Trophoblast cell (in vitro differentiated cells and primary cell): ENCODE results near the gene SFXN3.
A peak's percentile ranks its signal among the peaks of the same experiment; 100 is the strongest.

Experiments
- DNase-seq, 2 donors: peaks; one replicate each; pipeline ENCODE4 v3.0.0-alpha.2; 2016
- H2AFZ ChIP-seq: 2 replicates; pipeline ENCODE4 v1.6.1; 2013; ENCODE audit warnings: low read length, moderate library complexity, mild to moderate bottlenecking; ENCODE audit not compliant: insufficient read depth, poor library complexity
- H2AK5ac ChIP-seq: 2 replicates; pipeline ENCODE4 v1.6.1; 2013; ENCODE audit warnings: mild to moderate bottlenecking, low read length
- H2BK120ac ChIP-seq: 2 replicates; pipeline ENCODE4 v1.6.1; 2013; ENCODE audit warnings: low read length, mild to moderate bottlenecking, moderate library complexity; ENCODE audit not compliant: insufficient read depth, poor library complexity
- H2BK12ac ChIP-seq: 2 replicates; pipeline ENCODE4 v1.6.1; 2013; ENCODE audit warnings: mild to moderate bottlenecking, low read length, moderate library complexity
- H2BK5ac ChIP-seq: 2 replicates; pipeline ENCODE4 v1.6.1; 2013; ENCODE audit warnings: low read length, low read depth, moderate library complexity, mild to moderate bottlenecking; ENCODE audit not compliant: poor library complexity
- H3K14ac ChIP-seq: 2 replicates; pipeline ENCODE4 v1.6.1; 2013; ENCODE audit warnings: mild to moderate bottlenecking, low read length
- H3K18ac ChIP-seq: 2 replicates; pipeline ENCODE4 v1.6.1; 2013; ENCODE audit warnings: mild to moderate bottlenecking, low read length
- H3K23ac ChIP-seq: 2 replicates; pipeline ENCODE4 v1.6.1; 2013; ENCODE audit warnings: low read length
- H3K27ac ChIP-seq: 2 replicates; pipeline ENCODE4 v1.5.1; 2013; ENCODE audit warnings: low read depth, mild to moderate bottlenecking, inconsistent platforms, low read length, moderate library complexity
- H3K27me3 ChIP-seq: 2 replicates; pipeline ENCODE4 v1.6.1; 2013; ENCODE audit warnings: inconsistent platforms, mild to moderate bottlenecking, low read length, moderate library complexity; ENCODE audit not compliant: insufficient read depth
- H3K36me3 ChIP-seq, 2 experiments: 1 replicate in 1 of 2; 2 replicates in 1 of 2; pipeline ENCODE4 v1.6.1; 2013; ENCODE audit warnings: low read length in 2 of 2, mild to moderate bottlenecking in 2 of 2, moderate library complexity in 1 of 2; ENCODE audit not compliant: insufficient read depth in 2 of 2, control insufficient read depth in 1 of 2
- H3K4ac ChIP-seq: 2 replicates; pipeline ENCODE4 v1.6.1; 2013; ENCODE audit warnings: low read depth, mild to moderate bottlenecking, low read length, moderate library complexity
- H3K4me1 ChIP-seq, 2 experiments: 1 replicate in 1 of 2; 2 replicates in 1 of 2; pipeline ENCODE4 v1.6.1; 2013; ENCODE audit warnings: low read length in 2 of 2, mild to moderate bottlenecking in 2 of 2, moderate library complexity in 1 of 2; ENCODE audit not compliant: insufficient read depth in 2 of 2, control insufficient read depth in 1 of 2
- H3K4me2 ChIP-seq: 2 replicates; pipeline ENCODE4 v1.6.1; 2013; ENCODE audit warnings: inconsistent platforms, mild to moderate bottlenecking, low read length, moderate library complexity
- H3K4me3 ChIP-seq: 2 replicates; pipeline ENCODE4 v1.5.1; 2013; ENCODE audit warnings: mild to moderate bottlenecking, low read depth, low read length, inconsistent platforms
- H3K79me1 ChIP-seq: one replicate; pipeline ENCODE4 v1.6.1; 2013; ENCODE audit warnings: low read length
- H3K79me2 ChIP-seq: 2 replicates; pipeline ENCODE4 v1.6.1; 2013; ENCODE audit warnings: low read length, mild to moderate bottlenecking; ENCODE audit not compliant: control insufficient read depth, insufficient read depth, poor library complexity
- H3K9ac ChIP-seq: 2 replicates; pipeline ENCODE4 v1.6.1; 2013; ENCODE audit warnings: mild to moderate bottlenecking, low read length
- H3K9me3 ChIP-seq: 2 replicates; pipeline ENCODE4 v1.6.1; 2013; ENCODE audit warnings: low read depth, mild to moderate bottlenecking, control low read depth, inconsistent platforms, low read length; ENCODE audit not compliant: insufficient read depth
- H4K12ac ChIP-seq: 2 replicates; pipeline ENCODE4 v1.6.1; 2013; ENCODE audit warnings: low read depth, mild to moderate bottlenecking, low read length, moderate library complexity
- H4K8ac ChIP-seq: 2 replicates; pipeline ENCODE4 v1.6.1; 2013; ENCODE audit warnings: low read depth, mild to moderate bottlenecking, low read length, moderate library complexity
- H4K91ac ChIP-seq: one replicate; pipeline ENCODE4 v1.6.1; 2013; ENCODE audit warnings: low read depth, mild to moderate bottlenecking, low read length, moderate library complexity
- WGBS: extraction: QIAGEN DNeasy Blood & Tissue Kit; methylation state at CpG from one replicate; pipeline ENCODE4 v1.1.7; 2013; ENCODE audit warnings: missing lambda C conversion rate; ENCODE audit not compliant: insufficient read length, insufficient coverage; ENCODE audit errors: extremely low coverage; 5-methylcytosine and 5-hydroxymethylcytosine counted together

The SFXN3 gene

GRCh38 chr10:100995181-100995580 is 35.9 kb upstream of the SFXN3 start:
- Histone ChIP-seq H3K4ac (no peak overlapping the region), H4K8ac (no peak overlapping the region), H3K27me3 (no peaks in the 10 kb centered on the region), H4K91ac (no peak overlapping the region), H4K12ac (no peak overlapping the region), H3K14ac (no peak overlapping the region), H3K23ac (no peak overlapping the region), H3K36me3 (peaks cover 22% of the 10 kb centered on the region in 2 experiments), H2BK5ac (no peak overlapping the region), H2AFZ (no peak overlapping the region), H3K4me3 (no peak overlapping the region), H3K79me2 (peaks cover 24% of the 10 kb centered on the region), H3K27ac (no peak overlapping the region), H2BK12ac (no peak overlapping the region), H3K79me1 (peaks cover 33% of the 10 kb centered on the region), H3K9me3 (no peaks in the 10 kb centered on the region), H2AK5ac (no peak overlapping the region), H3K4me1 (peaks cover 13 to 15% of the 10 kb centered on the region in 2 experiments), H2BK120ac (no peak overlapping the region), H3K18ac (no peak overlapping the region), H3K9ac (no peak overlapping the region), H3K4me2 (no peak overlapping the region)
- WGBS, result no CpG with 5 or more reads among the region's 6 CpGs
- no peak for DNase-seq

GRCh38 chr10:100996678-100997359 is 34.2 kb upstream of the SFXN3 start:
- H3K14ac ChIP-seq, result peak overlapping the region; percentile 88
- peak overlapping the region; percentile 81 for H3K4me3 ChIP-seq
- peak overlapping the region; percentile 97 for H4K91ac ChIP-seq
- peak overlapping the region; percentile 87 for H4K8ac ChIP-seq
- peaks cover 21 to 24% of the 10 kb centered on the region in 2 experiments for H3K4me1 ChIP-seq
- H3K27ac ChIP-seq, result peak overlapping the region; percentile 96
- H3K18ac ChIP-seq, result peak overlapping the region; percentile 88
- no peaks in the 10 kb centered on the region for H3K27me3 ChIP-seq
- peak overlapping the region; percentile 1 for H2BK12ac ChIP-seq
- H3K4ac ChIP-seq, result peak overlapping the region; percentile 26
- peak overlapping the region; percentile 93 for H3K4me2 ChIP-seq
- peak overlapping the region; percentile 79 for H3K9ac ChIP-seq
- peak overlapping the region; percentile 0 for H2AK5ac ChIP-seq
- peak overlapping the region; percentile 95 for H2AFZ ChIP-seq
- WGBS, result no CpG with 5 or more reads among the region's 46 CpGs
- H2BK5ac ChIP-seq, result peak overlapping the region; percentile 32
- H3K79me2 ChIP-seq, result peaks cover 35% of the 10 kb centered on the region
- no peak overlapping the region for H3K23ac ChIP-seq
- H3K9me3 ChIP-seq, result no peaks in the 10 kb centered on the region
- DNase-seq, result peak; percentile 64 to 72
- H3K36me3 ChIP-seq, result peaks cover 9 to 10% of the 10 kb centered on the region in 2 experiments
- H3K79me1 ChIP-seq, result peaks cover 37% of the 10 kb centered on the region
- no peak overlapping the region for H2BK120ac ChIP-seq
- peak overlapping the region; percentile 89 for H4K12ac ChIP-seq

GRCh38 chr10:100997360-100998182 is 33.5 kb upstream of the SFXN3 start:
- peaks cover 37% of the 10 kb centered on the region for H3K79me1 ChIP-seq
- no peaks in the 10 kb centered on the region for H3K9me3 ChIP-seq
- peak overlapping the region; percentile 88 for H3K14ac ChIP-seq
- peak overlapping the region; percentile 57 for H2BK120ac ChIP-seq
- peak overlapping the region; percentile 90 for H2BK5ac ChIP-seq
- H4K12ac ChIP-seq, result peak overlapping the region; percentile 89
- H2BK12ac ChIP-seq, result peak overlapping the region; percentile 63
- no peak overlapping the region for H3K23ac ChIP-seq
- peak; percentile 87 to 92 for DNase-seq
- WGBS, result no CpG with 5 or more reads among the region's 66 CpGs
- H3K4ac ChIP-seq, result peak overlapping the region; percentile 77
- peak overlapping the region; percentile 81 for H3K4me3 ChIP-seq
- H3K4me1 ChIP-seq, result peaks cover 21 to 24% of the 10 kb centered on the region in 2 experiments
- H3K4me2 ChIP-seq, result peak overlapping the region; percentile 93
- H4K8ac ChIP-seq, result peak overlapping the region; percentile 87
- peak overlapping the region; percentile 96 for H3K27ac ChIP-seq
- peaks cover 12 to 16% of the 10 kb centered on the region in 2 experiments for H3K36me3 ChIP-seq
- peak overlapping the region; percentile 61 for H2AK5ac ChIP-seq
- peak overlapping the region; percentile 79 for H3K9ac ChIP-seq
- peak overlapping the region; percentile 95 for H2AFZ ChIP-seq
- H3K27me3 ChIP-seq, result no peaks in the 10 kb centered on the region
- peak overlapping the region; percentile 97 for H4K91ac ChIP-seq
- H3K18ac ChIP-seq, result peak overlapping the region; percentile 89
- peaks cover 35% of the 10 kb centered on the region for H3K79me2 ChIP-seq

DNA sequence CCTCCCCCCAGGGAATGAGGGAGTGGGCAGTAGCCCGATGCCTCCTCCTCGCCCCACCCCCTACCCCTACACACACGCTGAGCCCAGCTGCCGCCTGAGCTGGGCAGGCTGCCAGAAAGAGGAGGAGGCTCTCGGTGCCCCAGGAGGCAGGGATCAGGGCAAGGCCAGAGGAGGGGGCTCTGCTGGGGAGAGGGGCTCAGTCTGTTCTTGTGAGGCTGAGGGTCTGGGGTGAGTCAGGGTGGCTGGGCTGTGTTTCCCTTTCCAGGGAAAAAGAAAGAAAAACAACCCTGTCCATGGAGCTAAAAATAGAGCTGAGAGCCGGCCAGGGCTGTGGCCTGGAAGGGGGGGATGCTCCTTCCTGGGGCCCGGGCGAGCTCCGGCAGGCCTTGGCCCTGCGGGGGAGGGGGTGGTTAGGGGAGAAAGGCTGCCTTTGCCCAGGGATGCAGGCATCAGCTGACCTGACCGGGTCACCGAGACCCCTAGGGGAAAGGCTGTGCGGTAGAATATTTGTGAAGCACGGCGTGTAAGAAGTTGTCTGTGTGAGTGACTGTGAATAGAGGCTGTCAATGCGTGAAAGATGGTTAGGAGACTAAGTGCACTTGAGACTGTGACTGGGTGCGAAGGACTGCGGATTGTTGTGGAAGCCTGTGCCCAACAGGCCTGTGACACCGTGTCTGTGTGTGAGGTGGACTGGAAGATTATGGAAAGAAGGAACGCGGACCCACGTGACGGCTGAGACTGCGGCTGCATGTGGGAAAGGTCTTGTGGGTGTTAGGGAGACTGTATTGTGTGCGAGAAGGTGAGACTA is 32.6 kb upstream of the SFXN3 start:
- H3K4me1 ChIP-seq, result peaks cover 21 to 24% of the 10 kb centered on the region in 2 experiments
- peak; percentile 56 to 71 for DNase-seq
- peak overlapping the region; percentile 87 for H4K8ac ChIP-seq
- no peaks in the 10 kb centered on the region for H3K27me3 ChIP-seq
- peak overlapping the region; percentile 75 for H3K14ac ChIP-seq
- peaks cover 15 to 16% of the 10 kb centered on the region in 2 experiments for H3K36me3 ChIP-seq
- H2AFZ ChIP-seq, result peak overlapping the region; percentile 95
- peaks cover 37% of the 10 kb centered on the region for H3K79me1 ChIP-seq
- H3K18ac ChIP-seq, result peak overlapping the region; percentile 89
- H2AK5ac ChIP-seq, result peak overlapping the region; percentile 61
- H2BK12ac ChIP-seq, result peak overlapping the region; percentile 63
- peak overlapping the region; percentile 81 for H3K4me3 ChIP-seq
- no peaks in the 10 kb centered on the region for H3K9me3 ChIP-seq
- peak overlapping the region; percentile 57 for H2BK120ac ChIP-seq
- peak overlapping the region; percentile 82 for H4K12ac ChIP-seq
- peak overlapping the region; percentile 75 for H3K9ac ChIP-seq
- H3K4ac ChIP-seq, result peak overlapping the region; percentile 77
- peak overlapping the region; percentile 92 for H3K23ac ChIP-seq
- peak overlapping the region; percentile 93 for H3K4me2 ChIP-seq
- peak overlapping the region; percentile 97 for H4K91ac ChIP-seq
- H3K79me2 ChIP-seq, result peaks cover 35% of the 10 kb centered on the region
- no CpG with 5 or more reads among the region's 25 CpGs for WGBS
- H2BK5ac ChIP-seq, result peak overlapping the region; percentile 90
- H3K27ac ChIP-seq, result peak overlapping the region; percentile 96
